ENCODE results near the gene LRRC45.

- no peak for TF ChIP-seq CTCF (IDR thresholded peaks at IDR 0.05)
- no peak for TF ChIP-seq POLR2A (IDR thresholded peaks at IDR 0.05)
These were observed 40.6 kb downstream of the LRRC45 start for GRCh38 chr17:82063424-82064415.
